HG02885 (cell line): ENCODE results near the gene CAMKV.

Experiments used
- ATAC-seq: cut with Tn5 transposase; IDR thresholded peaks from one replicate; pipeline ENCODE4 v1.9.1; 2021; ENCODE audit warnings: mild to moderate bottlenecking; ENCODE audit not compliant: unreplicated experiment, poor library complexity

CAMKV gene

DNA sequence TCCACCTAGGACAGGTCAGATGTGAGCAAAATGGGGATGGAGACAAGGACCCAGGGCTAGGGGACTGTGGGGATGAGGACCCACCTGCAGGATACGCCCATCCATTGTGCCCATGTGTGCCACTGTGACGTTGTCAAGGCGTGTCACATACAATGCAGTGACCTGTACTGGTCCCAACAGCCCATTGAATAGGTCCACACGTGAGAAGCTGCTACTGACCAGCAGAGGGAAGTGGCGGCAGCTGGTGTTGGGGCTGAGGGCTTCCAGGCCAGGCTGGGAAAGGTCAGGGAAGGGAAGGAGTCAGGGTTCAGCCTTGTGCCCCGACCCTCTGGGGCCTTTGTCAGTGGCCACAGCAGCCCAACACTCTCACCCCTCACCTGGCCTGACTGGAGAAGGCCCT is 29.3 kb upstream of the CAMKV start:
- ATAC-seq = no peak

DNA sequence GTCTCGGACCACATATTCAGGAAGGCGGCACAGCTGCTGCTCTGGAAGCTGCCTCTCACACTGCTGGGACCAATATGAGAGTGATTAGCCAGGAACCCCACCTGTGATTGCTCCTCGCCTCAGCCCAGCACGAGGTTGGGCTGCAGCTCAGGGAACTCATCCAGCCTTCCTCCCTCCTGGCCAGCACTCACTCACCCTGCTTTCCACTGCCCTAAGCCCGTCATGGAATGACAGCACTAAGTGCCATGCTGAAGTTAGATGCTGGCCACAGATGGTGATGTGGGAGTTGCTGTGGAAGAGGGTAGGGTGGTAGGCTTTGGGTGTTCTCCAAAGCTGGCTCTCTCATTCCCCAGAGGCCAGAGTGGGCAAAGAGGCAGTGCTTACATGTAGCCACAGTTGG is 26.6 kb upstream of the CAMKV start:
- no peak for ATAC-seq

DNA sequence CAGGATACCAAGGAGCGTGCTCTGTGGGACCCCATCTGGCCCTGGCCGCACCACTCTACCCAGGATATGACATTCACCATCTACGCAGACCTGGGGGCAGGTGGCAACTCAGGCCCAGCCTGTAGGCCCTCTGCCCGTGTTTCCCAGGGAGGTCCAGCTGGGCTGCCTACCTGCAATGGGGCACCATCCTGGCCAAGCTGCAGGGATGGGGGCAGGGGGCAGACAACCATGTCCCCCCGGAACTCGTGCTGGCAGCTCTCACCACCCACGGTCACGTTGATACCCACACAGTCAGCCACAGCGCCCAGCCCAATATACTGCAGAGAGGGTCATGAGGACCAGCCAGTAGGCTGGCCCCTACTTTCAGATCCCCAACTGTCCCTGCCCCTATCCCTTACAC is 26.1 kb upstream of the CAMKV start:
- no peak for ATAC-seq

DNA sequence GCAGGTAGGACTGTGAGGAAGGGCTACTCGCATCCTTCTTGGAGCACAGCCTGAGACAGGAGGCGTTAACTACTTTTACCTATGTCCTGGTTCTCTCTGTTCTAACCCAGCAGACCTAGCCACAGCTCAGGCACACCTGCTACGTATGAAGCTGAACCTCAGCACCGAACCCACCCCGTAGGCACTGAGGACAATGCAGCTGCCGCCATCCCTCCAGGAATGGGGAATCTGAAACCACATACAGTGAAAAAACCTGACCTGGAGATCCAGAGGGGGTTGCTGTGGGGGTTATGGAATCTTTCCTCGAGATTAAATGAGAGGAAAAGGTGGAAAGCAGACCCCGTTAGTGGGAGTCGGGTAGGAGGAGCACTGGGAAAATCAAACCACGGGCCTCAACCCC is 19.6 kb upstream of the CAMKV start:
- ATAC-seq = no peak

DNA sequence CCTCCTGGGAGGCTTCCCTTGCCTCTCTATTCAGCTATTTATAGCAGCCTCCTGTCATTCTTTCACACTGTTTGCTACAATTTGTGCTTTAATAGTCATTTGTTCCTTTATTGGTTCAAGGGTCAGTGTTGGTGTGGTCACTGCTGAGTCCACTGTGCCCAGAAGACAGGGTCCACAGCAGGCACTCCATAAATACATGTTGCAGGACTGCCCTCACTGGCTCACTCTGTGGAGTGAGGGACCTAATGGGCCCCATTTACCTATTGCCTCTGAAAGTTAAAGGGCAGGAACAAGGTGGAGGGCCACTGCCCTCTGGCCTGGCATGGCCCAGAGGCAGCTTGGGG is 17.2 kb upstream of the CAMKV start:
- ATAC-seq = no peak

DNA sequence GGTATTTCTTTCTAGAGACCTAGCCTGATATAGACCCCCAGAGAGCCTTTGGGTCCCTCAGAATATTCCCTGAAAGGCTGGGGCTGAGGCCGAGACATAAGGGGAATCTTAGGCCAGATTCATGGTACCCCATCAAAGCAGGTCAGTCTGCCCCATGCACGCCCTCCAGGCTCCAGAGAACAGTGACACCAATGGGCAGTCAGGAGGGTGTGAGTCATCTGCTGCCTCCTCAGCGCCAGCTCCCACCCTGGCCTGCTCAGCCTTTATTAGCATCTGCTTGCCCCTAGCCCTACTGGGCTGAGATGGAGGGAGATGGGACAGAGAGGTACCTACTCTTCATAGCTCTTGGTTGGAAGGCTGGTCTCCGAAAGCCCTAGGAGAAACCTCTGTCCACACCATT is 14.3 kb upstream of the CAMKV start:
- ATAC-seq = no peak

DNA sequence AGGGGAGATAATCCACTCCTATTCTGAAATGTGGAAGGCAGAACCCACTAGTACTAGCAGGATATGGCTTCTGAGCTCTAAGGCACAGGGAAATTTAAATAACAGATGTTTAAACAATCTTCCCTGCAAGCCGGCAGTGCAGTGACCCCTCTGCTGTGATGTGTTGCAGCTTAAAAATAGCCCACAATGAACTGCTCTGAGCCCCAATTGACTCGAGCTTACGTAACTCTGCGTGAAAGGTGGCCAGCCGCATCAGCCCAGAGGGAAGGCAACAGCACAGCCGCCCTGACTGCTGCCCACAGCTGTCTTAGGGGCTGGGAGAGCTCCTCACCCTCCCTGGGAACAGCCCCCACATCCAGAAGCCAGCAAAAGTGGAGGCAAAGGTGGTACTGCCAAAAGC is 12.5 kb upstream of the CAMKV start:
- no peak for ATAC-seq

DNA sequence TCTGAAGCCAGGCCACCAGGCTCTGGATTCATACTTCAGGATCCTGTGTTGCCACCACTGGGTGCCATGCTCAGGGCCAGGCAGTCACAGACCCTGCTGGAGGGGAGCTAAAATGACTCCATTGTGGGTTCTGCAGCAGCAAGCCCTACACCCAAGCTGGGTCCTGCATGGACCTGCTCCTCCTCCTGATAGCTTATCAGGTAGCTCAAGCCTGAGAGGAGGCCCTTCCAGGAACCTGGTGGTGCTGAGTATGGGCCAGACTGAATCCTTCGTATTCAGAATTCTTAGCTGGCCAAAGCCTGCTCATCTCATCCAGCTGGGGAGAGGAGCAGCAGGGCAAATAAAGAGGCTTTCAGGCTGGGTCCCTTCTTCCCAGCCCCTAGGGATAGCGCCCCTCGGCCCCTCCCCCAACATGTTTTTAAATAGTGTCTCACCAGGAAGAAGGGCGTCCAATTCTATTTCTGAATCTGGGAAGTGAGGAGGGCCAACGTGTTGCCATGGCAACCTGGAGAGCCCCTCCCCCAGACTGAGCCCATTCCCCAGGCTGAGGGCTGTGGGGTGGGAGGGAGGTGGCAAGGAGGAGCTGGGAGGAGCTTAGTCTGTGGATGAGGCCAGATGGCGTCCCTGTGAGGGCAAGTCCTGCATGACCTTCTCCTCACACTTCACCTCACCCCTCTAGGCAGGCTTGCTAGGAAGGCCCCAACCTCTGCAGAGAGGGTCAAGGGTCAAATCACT is 11.0 kb upstream of the CAMKV start:
- no peak for ATAC-seq

DNA sequence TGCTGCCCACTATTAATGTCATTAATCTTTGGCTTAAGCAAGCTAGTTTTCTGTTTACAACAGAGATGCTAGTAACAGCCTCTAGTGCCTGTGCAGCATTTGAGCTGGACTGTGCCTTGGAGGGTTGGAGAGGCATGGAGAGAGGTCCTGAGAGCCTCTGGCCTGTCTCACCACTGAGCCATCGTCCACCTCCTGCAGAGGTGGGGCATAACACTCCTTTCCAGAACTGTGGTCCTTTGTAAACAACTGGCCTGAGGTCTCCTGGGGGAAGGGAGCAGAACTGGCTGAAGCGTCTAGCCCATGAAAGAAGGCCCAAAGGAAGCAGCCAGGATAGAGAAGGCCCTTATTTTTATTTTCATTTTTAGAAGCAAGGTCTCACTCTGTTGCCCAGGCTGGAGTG is 10.0 kb upstream of the CAMKV start:
- no peak for ATAC-seq

DNA sequence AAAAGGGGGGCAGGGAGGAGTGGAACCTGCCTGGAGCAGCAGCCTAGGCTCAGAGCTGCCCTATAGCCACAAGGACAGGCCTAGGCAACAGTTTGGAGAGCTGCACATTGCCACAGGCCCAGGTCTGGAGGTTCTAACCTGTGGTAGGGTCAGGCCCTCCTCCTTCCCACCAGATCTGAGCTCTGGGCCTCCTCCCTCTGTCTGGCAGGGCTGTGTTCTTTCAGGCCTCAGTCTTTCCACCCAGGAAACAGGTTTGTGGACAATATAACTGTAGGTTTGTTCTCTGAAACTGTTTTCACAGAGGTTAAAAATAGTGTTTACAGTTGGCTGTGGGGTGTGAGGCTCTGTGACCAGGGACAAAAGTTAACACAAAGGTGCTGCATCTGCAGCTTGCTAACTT is 9.0 kb upstream of the CAMKV start:
- ATAC-seq = no peak

DNA sequence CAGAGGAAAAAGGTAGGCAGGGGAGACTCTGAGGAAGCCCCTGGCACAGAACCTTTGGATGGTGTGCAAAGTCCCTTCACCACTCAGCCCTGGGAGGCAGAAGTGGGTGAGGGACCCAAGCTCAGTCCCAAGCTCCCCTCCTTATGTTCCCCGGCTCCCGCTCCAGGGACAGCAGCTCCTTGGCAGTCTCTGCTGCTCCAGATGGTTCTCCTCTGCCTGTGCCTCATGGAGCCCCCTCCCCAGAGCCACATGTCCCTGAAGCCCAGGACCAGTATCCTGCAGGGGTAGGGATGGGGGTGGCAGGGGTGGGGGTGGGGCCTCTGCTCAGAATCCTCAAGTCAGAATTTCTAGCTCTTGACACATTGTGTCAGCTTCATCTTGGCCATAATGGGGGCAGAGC is 8.0 kb upstream of the CAMKV start:
- ATAC-seq = no peak

DNA sequence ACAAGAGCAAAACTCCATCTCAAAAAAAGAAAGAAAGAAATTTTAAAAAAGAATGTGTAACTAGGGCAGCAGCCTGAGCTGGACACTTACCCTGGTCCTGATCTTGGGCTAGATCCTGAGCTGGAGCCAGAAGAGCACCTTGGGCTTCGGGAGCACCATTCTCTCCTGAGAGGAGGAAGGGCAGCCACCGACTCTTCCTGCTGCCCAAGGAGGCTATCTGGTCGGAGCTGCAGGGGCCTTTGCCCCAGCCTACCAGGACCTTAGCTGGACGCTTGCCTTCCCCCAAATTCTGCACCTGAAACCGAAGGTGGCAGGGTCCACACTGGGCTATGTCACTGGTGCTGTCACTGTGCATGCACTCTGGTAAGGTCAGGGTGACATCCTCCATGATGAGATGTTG is 6.9 kb upstream of the CAMKV start:
- no peak for ATAC-seq

DNA sequence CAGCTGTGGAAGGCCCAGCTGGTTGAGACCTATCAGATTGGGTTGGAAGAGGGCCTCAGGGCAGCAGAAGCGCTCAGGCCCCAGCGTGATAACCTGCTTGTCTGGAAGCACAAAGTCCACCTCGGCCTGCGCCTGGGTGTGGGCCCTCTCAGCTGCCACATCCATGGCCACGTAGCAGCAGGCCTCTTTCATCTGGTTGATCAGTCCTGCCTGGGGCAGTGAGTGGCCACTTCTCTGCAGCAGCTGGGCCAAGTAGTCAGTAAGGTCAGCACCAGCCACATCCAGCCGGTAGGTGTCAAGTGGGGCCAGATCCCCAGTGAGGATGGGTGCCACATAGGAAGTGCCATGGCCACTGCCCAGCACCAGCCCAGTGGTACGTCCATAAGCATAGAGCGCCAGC is 3.9 kb upstream of the CAMKV start:
- ATAC-seq = no peak

DNA sequence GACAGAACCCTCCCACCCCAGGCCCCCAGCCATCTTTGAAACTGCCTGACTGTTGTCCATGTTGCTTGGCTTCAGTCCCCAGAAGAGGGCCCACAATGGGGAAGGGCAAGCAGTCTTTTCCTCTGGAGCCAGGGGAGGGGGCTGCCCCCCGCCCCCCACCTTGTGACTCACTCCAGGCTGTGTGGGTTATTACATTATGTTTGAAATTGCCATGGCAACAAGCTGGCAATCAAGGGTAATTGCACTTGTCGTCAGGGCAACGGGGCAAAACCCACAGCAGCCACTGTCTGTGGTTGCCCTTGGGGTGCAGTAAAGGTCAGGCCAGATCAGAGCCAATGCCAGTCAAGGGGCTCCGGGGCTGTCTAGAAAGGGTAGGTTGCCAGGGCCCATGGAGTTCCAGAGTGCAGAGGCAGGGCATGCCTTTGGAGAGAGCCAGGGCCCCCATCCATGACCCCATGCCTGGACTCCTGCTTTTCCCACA is 3.1 kb upstream of the CAMKV start:
- no peak for ATAC-seq

DNA sequence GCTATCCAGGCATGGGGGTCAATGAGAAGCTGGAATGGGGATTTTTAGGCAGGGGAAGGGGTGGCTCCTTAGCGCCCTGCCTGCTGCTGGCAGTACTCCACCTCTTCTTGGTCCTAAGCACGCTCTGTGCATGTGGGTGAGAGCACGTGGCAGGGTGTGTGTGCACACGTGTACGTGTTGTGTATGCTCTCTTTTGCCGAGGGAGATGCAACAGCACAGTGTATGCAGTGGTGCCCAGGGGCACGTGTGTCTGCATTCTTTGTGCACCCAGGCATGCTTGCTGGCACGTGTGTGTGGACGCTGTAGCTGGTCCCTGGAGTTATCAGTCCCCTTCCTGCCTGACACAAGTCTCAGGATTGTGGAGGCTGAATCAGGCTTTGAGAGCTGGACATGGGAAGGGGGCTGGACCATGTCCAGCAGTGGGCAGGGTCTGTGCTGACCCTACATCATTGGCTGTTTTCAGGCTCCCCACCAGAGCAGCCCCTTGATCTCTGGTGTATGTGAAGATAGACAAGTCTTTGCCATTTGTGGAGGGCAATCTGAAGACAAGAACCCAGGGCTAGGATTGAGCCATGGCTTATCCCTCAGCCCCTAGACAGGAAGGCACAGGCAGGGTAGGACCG is 1.9 kb upstream of the CAMKV start:
- no peak for ATAC-seq

DNA sequence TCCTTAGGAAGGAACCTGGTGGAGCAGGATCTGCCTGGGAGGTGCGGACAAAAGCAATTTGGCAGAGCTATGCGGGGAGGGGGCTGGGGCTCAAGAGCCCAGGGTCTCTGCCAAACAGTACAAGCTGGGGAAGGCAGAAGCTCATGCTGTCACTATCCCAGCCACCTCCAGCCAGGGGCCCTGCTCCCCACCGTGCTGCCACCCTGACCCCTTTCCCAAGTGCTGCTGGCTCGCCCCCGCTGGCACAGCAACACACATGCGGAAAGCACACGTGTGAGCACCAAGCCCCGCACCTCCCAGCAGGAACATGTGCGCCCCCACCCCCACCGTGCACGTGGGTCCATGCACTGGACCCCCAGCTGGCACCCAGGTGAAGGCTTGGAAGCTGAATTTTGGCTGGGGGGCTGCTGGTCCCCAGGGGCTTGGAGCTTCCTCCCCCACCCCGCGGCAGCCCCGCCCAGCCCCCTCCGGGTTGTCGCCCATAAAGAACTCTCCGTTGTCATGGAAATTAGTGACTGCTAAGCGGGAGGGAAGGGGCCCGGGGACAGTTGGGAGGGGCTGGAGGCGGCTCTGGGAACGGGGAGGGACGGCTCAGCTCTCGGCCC is 742 bp downstream of the CAMKV start:
- no peak for ATAC-seq

DNA sequence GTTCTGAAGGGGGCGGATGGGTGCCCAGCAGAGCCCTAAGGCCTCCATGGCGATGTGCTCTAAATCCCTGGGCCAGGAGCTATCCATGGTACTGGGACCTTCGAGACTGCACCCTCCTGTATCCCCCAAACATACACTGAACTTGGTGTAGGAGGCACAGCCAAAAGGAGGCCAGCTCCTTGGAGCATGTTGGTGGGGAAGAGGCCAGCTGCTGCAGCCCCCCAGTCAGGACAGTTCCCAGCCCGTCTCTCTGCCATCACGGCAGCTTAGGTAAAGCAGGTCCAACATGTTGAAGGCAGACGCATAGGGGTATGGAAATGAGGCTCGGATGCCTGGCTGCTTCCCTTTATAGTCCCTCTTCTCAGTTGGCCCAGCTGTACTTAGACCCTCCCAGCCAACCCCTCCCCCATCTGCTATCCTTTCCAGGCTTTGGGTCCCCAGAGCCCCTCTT is 1.8 kb downstream of the CAMKV start:
- no peak for ATAC-seq

DNA sequence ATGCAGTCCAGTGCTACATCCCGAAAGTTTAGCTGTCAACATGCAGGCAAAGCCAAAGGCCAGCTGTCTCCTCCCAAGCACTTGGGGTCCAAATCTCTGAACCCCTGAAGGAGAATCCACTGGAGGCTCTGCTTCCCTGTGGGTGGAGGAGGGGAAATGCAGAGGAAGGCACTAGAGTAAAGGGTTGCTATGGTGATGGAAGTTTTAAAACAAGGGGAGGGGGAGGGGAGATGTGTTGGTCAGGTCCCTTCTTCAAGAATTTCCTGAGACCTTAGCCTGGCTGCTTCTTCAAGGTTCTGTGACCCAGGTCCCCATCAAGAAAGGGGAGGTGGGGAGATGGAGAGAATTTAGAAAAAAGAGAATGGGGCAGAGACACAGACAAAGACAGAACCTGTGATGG is 2.3 kb downstream of the CAMKV start:
- no peak for ATAC-seq

DNA sequence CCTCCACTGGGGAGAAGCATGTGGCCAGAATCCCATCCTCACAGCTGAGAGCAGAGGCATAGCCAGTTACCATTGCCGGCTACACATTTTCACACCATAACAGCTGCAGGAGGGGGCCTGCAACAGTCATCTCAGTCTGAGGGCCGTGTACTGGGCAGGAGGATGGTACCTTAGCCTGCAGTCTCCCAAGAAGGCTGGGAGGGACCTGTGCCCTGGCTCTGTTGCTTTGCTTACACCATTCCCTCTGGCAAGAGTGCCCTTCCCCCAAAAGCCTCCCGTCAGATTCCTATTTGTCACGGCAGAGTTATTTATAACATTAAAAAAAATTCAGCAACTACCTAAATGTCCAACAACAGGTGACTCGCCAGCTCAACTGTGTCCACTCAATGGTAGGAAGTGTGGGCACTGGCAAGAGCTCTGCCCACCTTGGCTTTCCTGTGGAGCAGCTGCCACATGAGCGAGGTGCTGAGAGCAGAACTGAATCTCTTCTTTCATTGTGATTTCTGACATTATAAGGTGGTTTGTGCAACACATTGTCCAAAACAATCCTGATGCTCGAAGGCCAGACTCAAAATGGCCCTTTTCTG is 4.4 kb downstream of the CAMKV start:
- ATAC-seq = no peak

DNA sequence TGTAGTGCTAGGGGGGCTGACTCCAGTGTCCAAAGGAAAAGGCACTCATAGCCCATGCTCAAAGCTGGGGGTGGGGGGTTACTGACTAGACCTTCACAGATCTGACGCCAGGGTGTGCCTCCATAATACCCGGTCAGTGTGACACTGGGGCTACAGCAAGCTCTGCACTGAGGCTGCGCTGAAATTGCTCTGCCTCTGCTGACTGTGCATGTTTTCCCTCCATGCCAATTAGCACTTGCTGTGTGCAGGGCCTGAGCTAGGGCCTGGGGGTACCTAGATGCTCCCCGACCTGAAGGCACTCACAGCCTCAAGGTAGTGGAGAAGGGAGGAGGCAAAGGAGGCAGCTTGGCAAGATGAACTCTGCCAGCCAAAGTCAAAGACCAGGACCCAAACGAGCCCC is 5.2 kb downstream of the CAMKV start:
- ATAC-seq = no peak

DNA sequence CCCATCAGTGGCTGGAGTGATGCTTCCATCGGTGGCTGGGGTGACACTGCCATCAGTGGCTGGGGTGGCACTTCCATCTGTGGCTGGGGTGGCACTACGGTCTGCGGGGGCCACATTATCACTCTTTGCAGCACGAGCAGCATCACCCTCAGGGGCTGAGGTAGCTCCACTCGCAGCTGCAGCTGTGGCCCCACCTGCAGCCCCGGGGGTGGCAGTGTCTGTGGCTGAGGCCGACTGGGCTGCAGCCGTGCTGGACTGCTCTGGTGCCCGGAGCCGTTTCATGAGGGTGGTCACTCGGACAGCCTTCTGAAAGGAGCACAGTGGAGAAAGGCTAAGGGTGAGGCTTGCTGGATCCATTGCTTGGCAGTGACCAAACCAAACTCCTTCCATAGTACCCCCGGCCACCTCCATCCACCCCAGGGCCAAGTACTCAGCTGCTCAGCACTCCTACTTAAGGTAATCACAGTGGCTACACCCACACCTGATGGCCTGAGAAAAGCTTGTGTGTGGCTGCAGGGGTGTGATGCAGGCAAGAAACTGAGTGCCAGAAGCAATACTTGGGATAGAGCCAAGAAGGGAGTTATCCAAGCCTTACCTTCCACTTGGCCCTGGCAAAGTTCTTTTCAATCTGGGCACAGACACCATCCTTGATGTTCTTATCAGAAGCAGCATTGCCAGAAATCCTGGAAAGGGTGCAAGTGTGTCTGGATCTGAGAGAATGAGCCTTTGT is 10.0 kb downstream of the CAMKV start:
- no peak for ATAC-seq
